SU-DHL-6 (cell line): Measurements from ENCODE around the gene HTR3C.

ENCODE experiments used
- H2AFZ ChIP-seq: fragments of 200-600 bp; sonication (generic); 2 replicates; pipeline ENCODE4 v1.6.1; 2014; ENCODE audit warnings: low read depth, mild to moderate bottlenecking, moderate library complexity, mixed read lengths, antibody characterized with exemption, low read length; ENCODE audit not compliant: severe bottlenecking
- H3F3A ChIP-seq: fragments of 200-600 bp; shearing (Covaris generic); 2 replicates; pipeline ENCODE4 v1.6.0; 2016; ENCODE audit warnings: antibody characterized with exemption, mild to moderate bottlenecking; ENCODE audit not compliant: insufficient read depth
- H3K27ac ChIP-seq: fragments of 200-600 bp; sonication (generic); 2 replicates; pipeline ENCODE4 v1.5.1; 2016; ENCODE audit warnings: low read depth, mild to moderate bottlenecking, low read length, moderate library complexity, mixed read lengths
- H3K27me3 ChIP-seq: fragments of 200-600 bp; sonication (generic), shearing (Covaris generic); 2 replicates; pipeline ENCODE4 v1.6.0; 2014; ENCODE audit warnings: mild to moderate bottlenecking, low read length
- H3K36me3 ChIP-seq: fragments of 200-600 bp; sonication (generic); 2 replicates; pipeline ENCODE4 v1.6.1; 2014; ENCODE audit warnings: mild to moderate bottlenecking, low read length, mixed read lengths
- H3K4me2 ChIP-seq: fragments of 300-600, 200-600 bp; shearing (Covaris generic), sonication (generic); 2 replicates; pipeline ENCODE4 v1.6.0; 2014; ENCODE audit warnings: low read length, low read depth, mild to moderate bottlenecking; ENCODE audit not compliant: poor library complexity, severe bottlenecking
- H3K4me3 ChIP-seq: fragments of 200-600 bp; sonication (generic); 2 replicates; pipeline ENCODE4 v1.5.1; 2014; ENCODE audit warnings: antibody characterized with exemption, low read length, mild to moderate bottlenecking, mixed read lengths; ENCODE audit not compliant: insufficient read depth, poor library complexity, severe bottlenecking
- H3K79me2 ChIP-seq: fragments of 200-600 bp; sonication (generic); 2 replicates; pipeline ENCODE4 v1.6.1; 2014; ENCODE audit warnings: mild to moderate bottlenecking, low read length, moderate library complexity; ENCODE audit not compliant: insufficient read depth
- H3K9ac ChIP-seq: fragments of 200-600 bp; sonication (generic); 2 replicates; pipeline ENCODE4 v1.7.0; 2014; ENCODE audit warnings: mild to moderate bottlenecking, low read length
- H3K9me2 ChIP-seq: fragments of 200-600 bp; sonication (generic); replicated peaks from 2 replicates; pipeline ENCODE4 v1.6.1; 2014; ENCODE audit warnings: low read length; ENCODE audit not compliant: insufficient read depth
- H3K9me3 ChIP-seq: fragments of 200-600 bp; sonication (generic); 2 replicates; pipeline ENCODE4 v1.6.1; 2014; ENCODE audit warnings: low read length, mixed read lengths; ENCODE audit not compliant: insufficient read depth
- H4K20me1 ChIP-seq: fragments of 200-600 bp; sonication (generic); 2 replicates; pipeline ENCODE4 v1.6.1; 2014; ENCODE audit warnings: low read depth, mild to moderate bottlenecking, antibody characterized with exemption, low read length, moderate library complexity, mixed read lengths
- CTCF ChIP-seq: fragments of 200-600 bp; sonication (generic); IDR thresholded peaks from one replicate; pipeline ENCODE4 v1.5.1; 2017; ENCODE audit warnings: antibody characterized with exemption, mild to moderate bottlenecking, low read length, moderate library complexity; ENCODE audit not compliant: insufficient read depth, poor library complexity, severe bottlenecking
- EZH2phosphoT487 ChIP-seq: fragments of 200-600 bp; sonication (generic), shearing (Covaris generic); conservative IDR thresholded peaks from 2 replicates; pipeline ENCODE4 v1.6.1; 2018; ENCODE audit warnings: mild to moderate bottlenecking, antibody characterized with exemption, low read length, moderate library complexity, mixed read lengths

Gene HTR3C

GRCh38 chr3:184092199-184092598, 39.4 kb downstream of the HTR3C start:
- Histone ChIP-seq H4K20me1 (no peaks in the 10 kb centered on the region), H3K27me3 (no peaks in the 10 kb centered on the region), H3K27ac (no peak overlapping the region), H3K9me2 (no peaks in the 10 kb centered on the region), H3K9ac (no peak overlapping the region), H3K4me3 (no peak overlapping the region), H2AFZ (no peak overlapping the region), H3K4me2 (no peak overlapping the region), H3F3A (no peaks in the 10 kb centered on the region), H3K9me3 (no peaks in the 10 kb centered on the region), H3K79me2 (no peaks in the 10 kb centered on the region), H3K36me3 (no peaks in the 10 kb centered on the region)
- TF ChIP-seq EZH2phosphoT487 (no peak), CTCF (no peak)

GRCh38 chr3:184096811-184097383, 44.0 kb downstream of the HTR3C start, which contains the start of gene HTR3E:
HTR3E (plus strand) TSS chr3:184097064; CDS start chr3:184097530, 466 bp downstream.
- H3F3A ChIP-seq = no peaks in the 10 kb centered on the region
- no peak within 1 kb of the TSS for H3K9ac ChIP-seq
- H3K9me2 ChIP-seq = no peaks in the 10 kb centered on the region
- no peaks in the 10 kb centered on the region for H3K36me3 ChIP-seq
- no peaks in the 10 kb centered on the region for H3K27me3 ChIP-seq
- no peaks in the 10 kb centered on the region for H3K9me3 ChIP-seq
- H3K4me2 ChIP-seq = no peak within 1 kb of the TSS
- TF ChIP-seq CTCF = no peak
- H2AFZ ChIP-seq = no peak within 1 kb of the TSS
- H3K4me3 ChIP-seq = no peak within 1 kb of the TSS
- no peak within 1 kb of the TSS for H3K27ac ChIP-seq
- no peaks in the 10 kb centered on the region for H3K79me2 ChIP-seq
- no peaks in the 10 kb centered on the region for H4K20me1 ChIP-seq

- H3K79me2 ChIP-seq = no peaks in the 10 kb centered on the region
- no peaks in the 10 kb centered on the region for H3K9me3 ChIP-seq
- H3K27me3 ChIP-seq = no peaks in the 10 kb centered on the region
- TF ChIP-seq CTCF (no peak), EZH2phosphoT487 (no peak)
- no peaks in the 10 kb centered on the region for H3K9me2 ChIP-seq
- no peak overlapping the region for H3K4me3 ChIP-seq
- H3F3A ChIP-seq = no peaks in the 10 kb centered on the region
- no peak overlapping the region for H3K27ac ChIP-seq
- H4K20me1 ChIP-seq = no peaks in the 10 kb centered on the region
- no peak overlapping the region for H3K4me2 ChIP-seq
- H2AFZ ChIP-seq = no peak overlapping the region
- no peak overlapping the region for H3K9ac ChIP-seq
- H3K36me3 ChIP-seq = no peaks in the 10 kb centered on the region
Observed at GRCh38 chr3:184097556-184097955, 44.7 kb downstream of the HTR3C start.
